Measurements from ENCODE around the gene EGFR.

- peak; percentile 26 to 71; a peak in 3 of 4 replicates for TF ChIP-seq EP300 (IDR thresholded peaks at IDR 0.05; ENCODE audit: borderline replicate concordance in 1 of 2, low read depth in 1 of 2, low read length in 1 of 2)
- TF ChIP-seq POLR2AphosphoS5 (IDR thresholded peaks at IDR 0.05; ENCODE audit: low read depth, low read length), result peak; percentile 33; the same call in 1 of the 2 replicates
- TF ChIP-seq RAD21 (IDR thresholded peaks at IDR 0.05; ENCODE audit: low read length), result no peak
- peak; percentile 96 for TF ChIP-seq PBX3 (IDR thresholded peaks at IDR 0.05)
- no peak for TF ChIP-seq CTCF (IDR thresholded peaks at IDR 0.05)
- 0 out of 2 replicates have a peak, but pooled peaks have one; percentile 60 for TF ChIP-seq SIN3A (IDR thresholded peaks at IDR 0.05; ENCODE audit: borderline replicate concordance, low read depth, low read length)
Measured at GRCh38 chr7:55104712-55105433, 86.1 kb downstream of the EGFR start.

All from SK-N-SH (cell line).